K562 (cell line): ENCODE data around the gene NPIPB6. TPM values are rescaled to one million over a fixed set of nuclear protein-coding genes. Genes with fewer than 3 reads are reported as not detected.

Source experiments
- CBFA2T2 ChIP-seq: fragments of 450-650 bp; conservative IDR thresholded peaks from 2 replicates; pipeline ENCODE4 v1.6.1; 2017; ENCODE audit warnings: mild to moderate bottlenecking
- E2F3 ChIP-seq: fragments of 250-450 bp; sonication (Bioruptor Pico); IDR thresholded peaks from 2 replicates; pipeline ENCODE4 v1.4.0; 2020; ENCODE audit warnings: mild to moderate bottlenecking
- ESRRB ChIP-seq: fragments of 250-450 bp; sonication (Bioruptor Pico); IDR thresholded peaks from 2 replicates; pipeline ENCODE4 v1.5.0; 2020; ENCODE audit warnings: mild to moderate bottlenecking, moderate library complexity, borderline replicate concordance
- FOXP1 ChIP-seq: sonication (generic); formaldehyde crosslinking; IDR thresholded peaks from 2 replicates; pipeline ENCODE4 v1.8.0; 2022; ENCODE audit warnings: mild to moderate bottlenecking, missing genetic modification reagents
- GTF2A2 ChIP-seq: IDR thresholded peaks from 2 replicates; pipeline ENCODE4 v1.6.1; 2016; ENCODE audit warnings: mild to moderate bottlenecking, missing genetic modification characterization, missing compliant biosample characterization
- HDAC1 ChIP-seq, 2 experiments: fragments of 450-650 bp; IDR thresholded peaks; 2 replicates each; pipeline ENCODE4 v1.6.1; 2016 to 2017; ENCODE audit warnings: inconsistent platforms in 1 of 2, mild to moderate bottlenecking in 1 of 2, moderate library complexity in 1 of 2
- KLF13 ChIP-seq: fragments of 450-650 bp; IDR thresholded peaks from 2 replicates; pipeline ENCODE4 v1.6.1; 2016; ENCODE audit warnings: missing genetic modification characterization, low read depth, mild to moderate bottlenecking, missing compliant biosample characterization, moderate library complexity, borderline replicate concordance
- NCOR1 ChIP-seq: fragments of 450-650 bp; IDR thresholded peaks from 2 replicates; pipeline ENCODE4 v1.6.1; 2016; ENCODE audit warnings: mild to moderate bottlenecking, moderate library complexity
- NFE2 ChIP-seq: IDR thresholded peaks from 2 replicates; pipeline ENCODE4 v1.6.1; 2014; ENCODE audit warnings: antibody characterized with exemption, low read depth
- NR3C1 ChIP-seq: sonication (generic); formaldehyde crosslinking; IDR thresholded peaks from 2 replicates; pipeline ENCODE4 v1.8.1; 2022; ENCODE audit warnings: missing genetic modification reagents
- PTBP1 ChIP-seq: fragments of 200-400 bp; formaldehyde crosslinking; IDR thresholded peaks from 2 replicates; pipeline ENCODE4 v1.6.1; 2017; ENCODE audit warnings: low read depth, low read length
- RAD21 ChIP-seq, 2 experiments: fragments of 250-450 bp in 1 of 2; fragments of 450-650 bp in 1 of 2; sonication (Bioruptor Pico) in 1 of 2; formaldehyde crosslinking in 1 of 2; IDR thresholded peaks in 1 of 2; conservative IDR thresholded peaks in 1 of 2; 2 replicates each; pipeline versions ENCODE4 v1.4.0 to v1.8.0; 2020 to 2022; ENCODE audit warnings: mild to moderate bottlenecking in 2 of 2, moderate library complexity in 1 of 2
- TCF7 ChIP-seq: sonication (generic); IDR thresholded peaks from 2 replicates; pipeline ENCODE4 v1.6.1; 2016; ENCODE audit warnings: antibody characterized with exemption, borderline replicate concordance
- ZNF12 ChIP-seq: sonication (generic); formaldehyde crosslinking; IDR thresholded peaks from 2 replicates; pipeline ENCODE4 v1.4.0; 2020; ENCODE audit warnings: mild to moderate bottlenecking, missing genetic modification reagents
- ZNF23 ChIP-seq: fragments of 250-450 bp; sonication (Bioruptor Pico); IDR thresholded peaks from 2 replicates; pipeline ENCODE4 v1.4.0; 2020; ENCODE audit warnings: mild to moderate bottlenecking
- polyA plus RNA-seq, 8 experiments: library from polyadenylated mRNA; depleted of rRNA in 4 of 8; stranded (reverse) in 5 of 8; unstranded in 3 of 8; fragments of >200 nt; fragmentation: Nextera tagmentation in 2 of 8; fragmentation: Illumina TruSeq in 1 of 8; extraction: Ambion mirVana in 2 of 8; extraction: Trizol in 1 of 8; gene quantifications; 2 replicates each; pipeline versions ENCODE4 v1.2.1 to v1.2.3, GENCODE V29; 2011 to 2014; ENCODE audit warnings: inconsistent platforms in 1 of 8, missing spikeins in 1 of 8
- total RNA-seq, 7 experiments: library from RNA; depleted of rRNA in 6 of 7; stranded (reverse); fragments of >200 nt in 6 of 7; fragmentation: Illumina TruSeq in 2 of 7; extraction: Trizol in 2 of 7; gene quantifications; 2 replicates each; pipeline versions ENCODE4 v1.2.1 to v1.2.3, GENCODE V29; 2011 to 2021; ENCODE audit warnings: low replicate concordance in 1 of 7
- TF ChIP-seq, protein P1 (sequence below), 3 experiments: IDR thresholded peaks in 2 of 3; conservative IDR thresholded peaks in 1 of 3; 2 replicates each; pipeline ENCODE4 v1.5.1; 2011 to 2012; ENCODE audit warnings: low read length in 3 of 3, mild to moderate bottlenecking in 3 of 3, control low read depth in 2 of 3, improper control_type of control experiment in 1 of 3, inconsistent platforms in 1 of 3, low read depth in 1 of 3, mixed read lengths in 1 of 3, moderate library complexity in 1 of 3; ENCODE audit not compliant: insufficient read depth in 2 of 3
- TF ChIP-seq, protein P2 (sequence below): sonication (generic); formaldehyde crosslinking; IDR thresholded peaks from 2 replicates; pipeline ENCODE4 v1.8.1; 2022; ENCODE audit warnings: missing genetic modification reagents
- TF ChIP-seq, protein P3 (sequence below): sonication (generic); formaldehyde crosslinking; IDR thresholded peaks from 2 replicates; pipeline ENCODE4 v1.8.0; 2022; ENCODE audit warnings: missing genetic modification reagents, mild to moderate bottlenecking, moderate library complexity, borderline replicate concordance
- TF ChIP-seq, protein P4 (sequence below): fragments of 200-800 bp; sonication (Bioruptor generic); IDR thresholded peaks from 2 replicates; pipeline ENCODE4 v1.6.1; 2016; ENCODE audit warnings: missing genetic modification characterization, missing compliant biosample characterization

The NPIPB6 gene
- total and polyA plus RNA-seq, 9 of the 15 experiments (the other 6 are each of a cell fraction or from before 2014, with no cell fraction given): 0.03 to 0.91 (median 0.40) TPM; not detected in 1

DNA sequence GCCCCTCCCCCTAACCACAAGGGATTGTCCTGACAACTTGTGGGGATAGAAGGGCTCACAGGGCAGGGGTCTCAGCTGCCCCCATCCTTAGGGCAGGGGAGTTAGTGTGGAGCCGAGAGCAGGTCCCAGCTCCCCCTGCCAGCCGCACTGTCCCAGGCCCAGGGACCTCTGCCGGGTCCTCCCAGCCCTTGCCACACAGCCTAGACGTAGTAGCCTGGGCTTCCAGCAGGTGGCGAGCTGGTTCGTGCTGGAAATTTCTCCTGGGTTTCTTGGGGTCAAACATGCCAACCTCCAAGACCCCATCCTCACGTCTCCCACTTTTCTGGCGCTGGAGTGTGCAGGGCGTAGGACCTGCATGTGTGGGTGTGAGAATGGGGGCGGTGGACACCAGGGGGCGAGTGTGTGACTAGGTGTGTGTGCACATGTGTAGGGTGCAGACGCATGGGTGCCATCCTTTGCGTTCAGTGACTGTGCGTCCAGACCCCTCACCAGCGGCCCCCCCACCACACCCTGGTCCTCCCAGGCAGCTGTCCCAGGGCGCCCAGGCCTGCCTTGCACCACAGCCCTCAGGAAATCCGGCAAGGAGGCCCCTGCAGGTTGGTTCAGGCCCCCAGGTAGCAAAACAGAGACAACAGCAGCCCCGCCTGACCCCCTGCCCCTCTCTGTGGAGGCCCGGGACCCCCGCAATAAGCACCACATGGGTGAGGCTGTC lies 41.5 kb downstream of the NPIPB6 start (continued):
- TF ChIP-seq, protein P1, sequence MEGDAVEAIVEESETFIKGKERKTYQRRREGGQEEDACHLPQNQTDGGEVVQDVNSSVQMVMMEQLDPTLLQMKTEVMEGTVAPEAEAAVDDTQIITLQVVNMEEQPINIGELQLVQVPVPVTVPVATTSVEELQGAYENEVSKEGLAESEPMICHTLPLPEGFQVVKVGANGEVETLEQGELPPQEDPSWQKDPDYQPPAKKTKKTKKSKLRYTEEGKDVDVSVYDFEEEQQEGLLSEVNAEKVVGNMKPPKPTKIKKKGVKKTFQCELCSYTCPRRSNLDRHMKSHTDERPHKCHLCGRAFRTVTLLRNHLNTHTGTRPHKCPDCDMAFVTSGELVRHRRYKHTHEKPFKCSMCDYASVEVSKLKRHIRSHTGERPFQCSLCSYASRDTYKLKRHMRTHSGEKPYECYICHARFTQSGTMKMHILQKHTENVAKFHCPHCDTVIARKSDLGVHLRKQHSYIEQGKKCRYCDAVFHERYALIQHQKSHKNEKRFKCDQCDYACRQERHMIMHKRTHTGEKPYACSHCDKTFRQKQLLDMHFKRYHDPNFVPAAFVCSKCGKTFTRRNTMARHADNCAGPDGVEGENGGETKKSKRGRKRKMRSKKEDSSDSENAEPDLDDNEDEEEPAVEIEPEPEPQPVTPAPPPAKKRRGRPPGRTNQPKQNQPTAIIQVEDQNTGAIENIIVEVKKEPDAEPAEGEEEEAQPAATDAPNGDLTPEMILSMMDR (IDR thresholded peaks at IDR 0.05 in 2 of 3, conservative IDR thresholded peaks at IDR 0.05 in 1 of 3; ENCODE audit: insufficient read depth in 2 of 3, low read depth in 1 of 3, low read length in 3 of 3): peak; percentile 66 to 85 (median 80)
- TF ChIP-seq ZNF12 (CRISPR knock-in tag): no peak
- TF ChIP-seq NCOR1: no peak
- TF ChIP-seq E2F3 (CRISPR knock-in tag): no peak
- TF ChIP-seq, protein P2, sequence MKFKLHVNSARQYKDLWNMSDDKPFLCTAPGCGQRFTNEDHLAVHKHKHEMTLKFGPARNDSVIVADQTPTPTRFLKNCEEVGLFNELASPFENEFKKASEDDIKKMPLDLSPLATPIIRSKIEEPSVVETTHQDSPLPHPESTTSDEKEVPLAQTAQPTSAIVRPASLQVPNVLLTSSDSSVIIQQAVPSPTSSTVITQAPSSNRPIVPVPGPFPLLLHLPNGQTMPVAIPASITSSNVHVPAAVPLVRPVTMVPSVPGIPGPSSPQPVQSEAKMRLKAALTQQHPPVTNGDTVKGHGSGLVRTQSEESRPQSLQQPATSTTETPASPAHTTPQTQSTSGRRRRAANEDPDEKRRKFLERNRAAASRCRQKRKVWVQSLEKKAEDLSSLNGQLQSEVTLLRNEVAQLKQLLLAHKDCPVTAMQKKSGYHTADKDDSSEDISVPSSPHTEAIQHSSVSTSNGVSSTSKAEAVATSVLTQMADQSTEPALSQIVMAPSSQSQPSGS (CRISPR knock-in tag): no peak
- TF ChIP-seq RAD21 (CRISPR knock-in tag; conservative IDR thresholded peaks at IDR 0.05 in 1 of 2, IDR thresholded peaks at IDR 0.05 in 1 of 2): peak in 1 of 2 experiments; percentile 54; a peak in 3 of 4 replicates
- TF ChIP-seq FOXP1 (CRISPR knock-in tag): no peak
- TF ChIP-seq, protein P3, sequence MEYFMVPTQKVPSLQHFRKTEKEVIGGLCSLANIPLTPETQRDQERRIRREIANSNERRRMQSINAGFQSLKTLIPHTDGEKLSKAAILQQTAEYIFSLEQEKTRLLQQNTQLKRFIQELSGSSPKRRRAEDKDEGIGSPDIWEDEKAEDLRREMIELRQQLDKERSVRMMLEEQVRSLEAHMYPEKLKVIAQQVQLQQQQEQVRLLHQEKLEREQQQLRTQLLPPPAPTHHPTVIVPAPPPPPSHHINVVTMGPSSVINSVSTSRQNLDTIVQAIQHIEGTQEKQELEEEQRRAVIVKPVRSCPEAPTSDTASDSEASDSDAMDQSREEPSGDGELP (CRISPR knock-in tag): peak; percentile 46; the same call in 1 of the 2 replicates
- no peak for TF ChIP-seq KLF13
- TF ChIP-seq CBFA2T2: no peak
- no peak for TF ChIP-seq TCF7
- TF ChIP-seq ESRRB (CRISPR knock-in tag): no peak
- TF ChIP-seq GTF2A2 (tag): no peak
- no peak for TF ChIP-seq PTBP1
- TF ChIP-seq HDAC1 (IDR thresholded peaks at IDR 0.05): no peak
- TF ChIP-seq NR3C1: no peak
- TF ChIP-seq ZNF23 (CRISPR knock-in tag): no peak
- TF ChIP-seq, protein P4, sequence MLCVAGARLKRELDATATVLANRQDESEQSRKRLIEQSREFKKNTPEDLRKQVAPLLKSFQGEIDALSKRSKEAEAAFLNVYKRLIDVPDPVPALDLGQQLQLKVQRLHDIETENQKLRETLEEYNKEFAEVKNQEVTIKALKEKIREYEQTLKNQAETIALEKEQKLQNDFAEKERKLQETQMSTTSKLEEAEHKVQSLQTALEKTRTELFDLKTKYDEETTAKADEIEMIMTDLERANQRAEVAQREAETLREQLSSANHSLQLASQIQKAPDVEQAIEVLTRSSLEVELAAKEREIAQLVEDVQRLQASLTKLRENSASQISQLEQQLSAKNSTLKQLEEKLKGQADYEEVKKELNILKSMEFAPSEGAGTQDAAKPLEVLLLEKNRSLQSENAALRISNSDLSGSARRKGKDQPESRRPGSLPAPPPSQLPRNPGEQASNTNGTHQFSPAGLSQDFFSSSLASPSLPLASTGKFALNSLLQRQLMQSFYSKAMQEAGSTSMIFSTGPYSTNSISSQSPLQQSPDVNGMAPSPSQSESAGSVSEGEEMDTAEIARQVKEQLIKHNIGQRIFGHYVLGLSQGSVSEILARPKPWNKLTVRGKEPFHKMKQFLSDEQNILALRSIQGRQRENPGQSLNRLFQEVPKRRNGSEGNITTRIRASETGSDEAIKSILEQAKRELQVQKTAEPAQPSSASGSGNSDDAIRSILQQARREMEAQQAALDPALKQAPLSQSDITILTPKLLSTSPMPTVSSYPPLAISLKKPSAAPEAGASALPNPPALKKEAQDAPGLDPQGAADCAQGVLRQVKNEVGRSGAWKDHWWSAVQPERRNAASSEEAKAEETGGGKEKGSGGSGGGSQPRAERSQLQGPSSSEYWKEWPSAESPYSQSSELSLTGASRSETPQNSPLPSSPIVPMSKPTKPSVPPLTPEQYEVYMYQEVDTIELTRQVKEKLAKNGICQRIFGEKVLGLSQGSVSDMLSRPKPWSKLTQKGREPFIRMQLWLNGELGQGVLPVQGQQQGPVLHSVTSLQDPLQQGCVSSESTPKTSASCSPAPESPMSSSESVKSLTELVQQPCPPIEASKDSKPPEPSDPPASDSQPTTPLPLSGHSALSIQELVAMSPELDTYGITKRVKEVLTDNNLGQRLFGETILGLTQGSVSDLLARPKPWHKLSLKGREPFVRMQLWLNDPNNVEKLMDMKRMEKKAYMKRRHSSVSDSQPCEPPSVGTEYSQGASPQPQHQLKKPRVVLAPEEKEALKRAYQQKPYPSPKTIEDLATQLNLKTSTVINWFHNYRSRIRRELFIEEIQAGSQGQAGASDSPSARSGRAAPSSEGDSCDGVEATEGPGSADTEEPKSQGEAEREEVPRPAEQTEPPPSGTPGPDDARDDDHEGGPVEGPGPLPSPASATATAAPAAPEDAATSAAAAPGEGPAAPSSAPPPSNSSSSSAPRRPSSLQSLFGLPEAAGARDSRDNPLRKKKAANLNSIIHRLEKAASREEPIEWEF: no peak
- no peak for TF ChIP-seq NFE2
